Adrenal gland (tissue), 12 donors: ENCODE results near the gene TCP11. TPM values are rescaled to one million over a fixed set of nuclear protein-coding genes. Genes with fewer than 3 reads are reported as not detected.

Experiments
- DNase-seq, 7 donors: peaks; one replicate each; pipeline ENCODE4 v3.0.0-alpha.2; 2019 to 2020
- H3K27ac ChIP-seq, 5 donors: fragments of 200-600 bp; sonication (generic) in 4 of 5; 1 replicate in 3 of 5; 2 replicates in 2 of 5; pipeline versions ENCODE4 v1.5.1 to v1.8.0; 2016 to 2020; ENCODE audit warnings: mild to moderate bottlenecking in 1 of 5
- H3K27me3 ChIP-seq: fragments of 200-600 bp; 2 replicates; pipeline ENCODE4 v1.8.0; 2021
- H3K36me3 ChIP-seq, 2 donors: fragments of 200-600 bp; replicated peaks in 1 of 2; 1 replicate in 1 of 2; 2 replicates in 1 of 2; pipeline versions ENCODE4 v1.5.1 to v1.8.0; 2018 to 2022
- H3K4me1 ChIP-seq, 2 donors: fragments of 200-600 bp; replicated peaks in 1 of 2; 1 replicate in 1 of 2; 2 replicates in 1 of 2; pipeline versions ENCODE4 v1.5.1 to v1.8.0; 2018 to 2021
- H3K4me3 ChIP-seq, 4 donors: fragments of 200-600 bp; sonication (generic) in 3 of 4; one replicate each; pipeline ENCODE4 v1.5.1; 2016 to 2018
- H3K9me3 ChIP-seq, 3 donors: fragments of 200-600 bp; sonication (generic) in 1 of 3; replicated peaks in 1 of 3; 1 replicate in 2 of 3; 2 replicates in 1 of 3; pipeline versions ENCODE4 v1.5.1 to v1.8.0; 2016 to 2021
- CTCF ChIP-seq, 6 experiments: fragments of 450-650 bp in 4 of 6; fragments of 200-600 bp in 2 of 6; sonication (generic) in 1 of 6; IDR thresholded peaks; 1 replicate in 5 of 6; 2 replicates in 1 of 6; pipeline versions ENCODE4 v1.5.1 to v1.8.0; 2016 to 2021; ENCODE audit warnings: antibody characterized with exemption in 6 of 6, mild to moderate bottlenecking in 2 of 6, moderate library complexity in 1 of 6
- POLR2A ChIP-seq, 2 donors: fragments of 450-650 bp; IDR thresholded peaks; one replicate each; pipeline ENCODE4 v1.6.1; 2017; ENCODE audit warnings: antibody characterized with exemption in 2 of 2, mild to moderate bottlenecking in 2 of 2, moderate library complexity in 1 of 2
- WGBS, 4 donors: extraction: QIAGEN DNeasy Blood & Tissue Kit in 2 of 4; methylation state at CpG; one replicate each; pipeline versions ENCODE4 v1.1.5 to v1.1.7; 2013 to 2017; 5-methylcytosine and 5-hydroxymethylcytosine counted together
- intact Hi-C, 2 donors: fragments of 100-400 bp; cut with DNase I; formaldehyde crosslinking; loops; one replicate each; pipeline versions ENCODE4 v1.14.1 to v1.15.0; 2022 to 2023
- polyA plus RNA-seq, 3 donors: library from polyadenylated mRNA; stranded (reverse); fragments of 200-250 nt in 2 of 3; fragments of 350-450 nt in 1 of 3; fragmentation: Illumina TruSeq in 1 of 3; extraction: RNeasy Lipid Tissue Mini Kit (QIAGEN cat#74804) in 1 of 3; gene quantifications; one replicate each; pipeline ENCODE4 v1.2.3, GENCODE V29; 2013 to 2014
- total RNA-seq, 9 donors: library from RNA; depleted of rRNA in 4 of 9; stranded (reverse); fragments of >200 nt in 4 of 9; fragments of 120-200 nt in 1 of 9; fragmentation: NEBNext Ultra II Directional in 1 of 9; extraction: Animal tissue kit (Norgen Biotek cat#: 25700) in 1 of 9; gene quantifications; one replicate each; pipeline versions ENCODE4 v1.1.0 to v1.2.4, GENCODE V29; 2013 to 2023
- donor health status: healthy with polysubstance abuse.
- donor health status: Bipolar disorder and iron deficiency.
- donor health status: DM: yes; HTN: yes; CAD: no.
- donor health status: DM: no; HTN: no; CAD: no.
- donor health status: DM: no; HTN: no; CAD: no.
- donor health status: DM: yes; HTN: yes; CAD: no.

Gene TCP11
- total and polyA plus RNA-seq, 12 donors, result 0.13 to 0.40 (median 0.28) TPM; not detected in 7

- Histone ChIP-seq H3K9me3 (no peaks in the 10 kb centered on the region), H3K27me3 (no peaks in the 10 kb centered on the region), H3K27ac (no peak overlapping the region), H3K4me3 (no peak overlapping the region), H3K4me1 (peaks cover 2 to 5% of the 10 kb centered on the region in 2 donors), H3K36me3 (no peaks in the 10 kb centered on the region)
- no peak for DNase-seq
- intact Hi-C loops, result no loop called here
- no peak for TF ChIP-seq POLR2A (IDR thresholded peaks at IDR 0.05)
- TF ChIP-seq CTCF (IDR thresholded peaks at IDR 0.05), result no peak
Measured at GRCh38 chr6:35167505-35167904, 26.4 kb upstream of the TCP11 start.

GRCh38 chr6:35166520-35166919, 25.4 kb upstream of the TCP11 start:
- no peak for TF ChIP-seq CTCF (IDR thresholded peaks at IDR 0.05)
- TF ChIP-seq POLR2A (IDR thresholded peaks at IDR 0.05), result no peak
- Histone ChIP-seq H3K9me3 (no peaks in the 10 kb centered on the region), H3K27me3 (no peaks in the 10 kb centered on the region), H3K4me1 (peaks cover 9 to 14% of the 10 kb centered on the region in 2 donors), H3K36me3 (no peaks in the 10 kb centered on the region), H3K27ac (peak overlapping the region in 1 of 5 donors; percentile 23), H3K4me3 (no peak overlapping the region)
- DNase-seq, result no peak
- intact Hi-C loops, result no loop called here
- WGBS, 4 donors, result 85 to 90% (median 87%) methylated on average over 5 of the region's 5 CpGs

GRCh38 chr6:35166116-35166515, 25.0 kb upstream of the TCP11 start:
- Histone ChIP-seq H3K9me3 (no peaks in the 10 kb centered on the region), H3K27me3 (no peaks in the 10 kb centered on the region), H3K4me1 (peaks cover 9 to 17% of the 10 kb centered on the region in 2 donors), H3K36me3 (no peaks in the 10 kb centered on the region), H3K4me3 (no peak overlapping the region), H3K27ac (peak overlapping the region in 1 of 5 donors; percentile 23)
- intact Hi-C loops, result no loop called here
- TF ChIP-seq CTCF (IDR thresholded peaks at IDR 0.05) (no peak), POLR2A (IDR thresholded peaks at IDR 0.05) (no peak)
- WGBS, 4 donors, result 87 to 92% (median 91%) methylated on average over 2 of the region's 2 CpGs
- DNase-seq, result no peak

GRCh38 chr6:35165630-35166071, 24.5 kb upstream of the TCP11 start:
- no peak overlapping the region for H3K4me3 ChIP-seq
- TF ChIP-seq POLR2A (IDR thresholded peaks at IDR 0.05), result no peak
- TF ChIP-seq CTCF (IDR thresholded peaks at IDR 0.05), result no peak
- intact Hi-C loops, result no loop called here
- H3K27ac ChIP-seq, result peak overlapping the region in 1 of 5 donors; percentile 23
- H3K36me3 ChIP-seq, result no peaks in the 10 kb centered on the region
- WGBS, 4 donors, result 79 to 90% (median 85%) methylated on average over 2 of the region's 2 CpGs
- DNase-seq, result no peak
- H3K27me3 ChIP-seq, result no peaks in the 10 kb centered on the region
- H3K9me3 ChIP-seq, result no peaks in the 10 kb centered on the region
- H3K4me1 ChIP-seq, result peaks cover 9 to 17% of the 10 kb centered on the region in 2 donors
